Measurements from ENCODE around the gene PRCD.
"Not testable (repeated sequence)": the region's sequence is repeated elsewhere in the genome, so short reads cannot be mapped to it uniquely, and the experiment has no call there.

Gene PRCD

DNA sequence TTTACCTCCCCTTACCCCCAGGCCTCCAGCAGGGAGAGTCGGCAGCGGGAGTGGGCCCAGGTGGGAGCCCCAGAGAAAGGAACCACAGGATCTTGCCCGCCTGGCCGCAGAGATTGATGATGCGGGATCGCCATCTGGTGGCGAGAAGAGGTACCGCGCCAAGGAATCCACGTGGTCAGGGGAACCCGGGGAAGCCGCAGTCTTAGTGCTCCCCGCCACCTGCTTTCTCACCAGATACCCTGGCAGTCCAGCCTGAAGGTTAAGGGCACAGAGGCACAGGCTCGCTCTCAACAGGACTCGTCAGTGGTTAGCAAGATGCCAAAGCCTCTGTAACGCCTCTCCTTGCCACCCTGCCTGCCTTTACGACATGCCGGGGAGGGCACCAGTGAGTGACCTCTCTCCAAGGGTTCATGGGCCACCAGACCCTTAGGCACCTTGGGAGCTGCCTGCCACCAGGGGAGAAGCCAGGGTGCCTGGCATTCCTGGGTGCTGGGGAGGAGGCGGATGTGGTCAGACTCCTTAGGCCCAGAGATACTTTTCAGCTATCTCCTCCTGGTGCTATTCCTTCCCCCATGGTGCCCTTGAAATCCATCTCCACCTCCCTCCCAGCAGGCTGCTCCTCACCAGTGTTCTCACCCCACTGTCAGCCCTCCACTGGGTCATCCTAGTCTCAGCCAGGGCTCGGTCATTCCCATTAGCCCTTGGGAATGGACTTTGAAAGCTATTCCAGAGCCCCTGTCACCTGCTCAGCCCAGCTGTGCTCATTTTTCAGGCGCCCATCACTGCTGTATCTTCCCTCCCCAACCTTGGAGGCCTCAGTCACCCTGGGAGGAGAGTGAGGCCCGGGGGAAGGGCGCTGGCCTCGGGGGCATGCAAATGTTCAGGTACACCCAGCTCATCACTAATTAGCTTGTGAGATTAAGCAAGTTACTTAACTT is 33.2 kb upstream of the PRCD start:
- peak; percentile 66 for DNase-seq

DNA sequence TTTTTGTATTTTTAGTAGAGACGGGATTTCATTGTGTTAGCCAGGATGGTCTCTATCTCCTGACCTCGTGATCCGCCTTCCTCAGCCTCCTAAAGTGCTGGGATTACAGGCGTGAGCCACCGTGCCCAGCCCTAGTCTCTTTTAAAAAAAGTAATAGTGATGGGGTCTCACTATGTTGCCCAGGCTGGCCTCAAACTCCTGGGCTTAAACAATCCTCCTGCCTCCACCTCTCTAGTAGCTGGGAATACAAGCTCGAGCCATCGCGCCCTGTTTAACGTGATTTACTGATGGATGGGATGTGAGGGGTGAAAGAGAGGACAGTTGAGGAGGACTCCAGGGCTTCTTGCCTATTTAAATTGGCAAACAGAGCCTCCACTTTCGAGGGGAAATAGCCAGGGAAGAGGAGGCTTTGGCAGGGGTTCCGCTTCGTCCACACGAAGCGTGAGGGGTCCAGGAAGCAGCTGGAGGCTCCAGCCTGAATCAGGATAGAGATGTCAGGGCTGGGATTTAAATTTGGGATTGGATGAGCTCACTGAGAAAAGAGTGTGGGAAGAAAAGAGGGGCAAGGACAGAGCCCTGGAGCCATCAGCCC is 31.3 kb upstream of the PRCD start:
- not testable (repeated sequence) for DNase-seq

GRCh38 chr17:76510831-76511244 is 29.0 kb upstream of the PRCD start:
- DNase-seq = no peak

DNA sequence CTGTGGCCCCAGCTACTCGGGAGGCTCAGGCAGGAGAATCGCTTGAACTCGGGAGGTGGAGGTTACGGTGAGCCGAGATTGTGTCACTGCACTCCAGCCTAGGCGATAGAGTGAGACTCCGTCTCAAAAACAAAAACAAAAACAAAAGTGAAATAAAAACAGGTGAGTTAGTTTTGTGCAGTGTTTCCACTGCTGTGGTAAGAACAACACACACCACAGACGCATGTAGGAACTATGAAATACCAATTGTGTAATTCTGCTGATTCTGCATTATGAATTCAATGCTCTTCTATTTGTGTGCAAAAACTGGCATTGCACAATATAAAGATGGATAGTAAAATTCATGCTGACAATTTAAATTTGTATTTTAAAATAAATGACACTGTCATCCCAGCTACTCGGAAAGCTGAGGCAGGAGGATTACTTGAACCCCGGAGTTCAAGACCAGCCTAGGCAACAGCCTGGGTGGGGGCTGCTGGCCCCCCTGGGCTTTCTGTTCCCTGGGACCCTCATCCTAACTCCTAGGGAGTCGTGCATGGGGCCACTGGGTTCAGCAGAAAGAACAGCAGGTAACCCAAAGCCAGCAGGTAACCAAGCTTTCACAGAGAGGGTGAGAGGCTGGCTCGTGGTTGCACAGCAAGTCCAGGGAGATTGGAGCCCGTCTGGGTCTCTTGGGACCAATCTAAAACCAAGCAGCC is 28.0 kb upstream of the PRCD start:
- DNase-seq = no peak

- DNase-seq = no peak
These were observed 27.2 kb upstream of the PRCD start for GRCh38 chr17:76512366-76513305.

DNA sequence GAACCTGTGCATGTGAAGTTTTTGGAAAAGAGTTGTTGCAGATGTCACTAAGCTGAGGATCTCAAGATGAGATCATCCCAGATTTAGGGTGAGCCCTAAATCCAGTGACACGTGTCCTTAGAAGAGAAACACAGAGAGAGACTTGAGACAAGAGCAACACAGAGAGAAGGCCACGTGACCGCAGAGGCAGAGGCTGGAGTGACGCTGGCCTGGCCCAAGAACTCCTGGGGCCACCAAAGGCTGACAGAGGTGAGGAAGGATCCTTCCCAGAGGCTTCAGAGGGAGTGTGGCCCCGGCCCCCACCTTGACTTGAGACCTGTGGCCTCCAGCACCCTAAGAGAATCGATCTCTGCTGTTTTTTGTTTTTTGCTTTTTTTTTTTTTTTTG is 26.5 kb upstream of the PRCD start:
- no peak for DNase-seq

DNA sequence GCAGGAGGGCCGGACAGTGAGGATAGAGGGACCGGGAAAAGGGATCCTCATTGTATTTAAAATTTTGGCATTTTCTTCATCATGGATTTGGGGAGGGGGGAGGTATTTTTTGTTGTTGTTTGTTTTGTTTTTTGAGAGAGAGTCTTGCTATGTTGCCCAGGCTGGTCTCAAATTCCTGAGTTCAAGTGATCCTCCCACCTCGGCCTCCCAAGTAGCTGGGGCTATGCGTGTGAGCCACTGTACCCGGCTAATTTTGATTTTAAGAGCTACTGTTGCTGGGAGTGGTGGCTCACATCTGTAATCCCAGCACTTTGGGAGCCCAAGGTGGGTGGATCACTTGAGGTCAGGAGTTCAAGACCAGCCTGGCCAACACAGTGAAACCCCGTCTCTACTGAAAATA is 25.5 kb upstream of the PRCD start:
- not testable (repeated sequence) for DNase-seq

DNA sequence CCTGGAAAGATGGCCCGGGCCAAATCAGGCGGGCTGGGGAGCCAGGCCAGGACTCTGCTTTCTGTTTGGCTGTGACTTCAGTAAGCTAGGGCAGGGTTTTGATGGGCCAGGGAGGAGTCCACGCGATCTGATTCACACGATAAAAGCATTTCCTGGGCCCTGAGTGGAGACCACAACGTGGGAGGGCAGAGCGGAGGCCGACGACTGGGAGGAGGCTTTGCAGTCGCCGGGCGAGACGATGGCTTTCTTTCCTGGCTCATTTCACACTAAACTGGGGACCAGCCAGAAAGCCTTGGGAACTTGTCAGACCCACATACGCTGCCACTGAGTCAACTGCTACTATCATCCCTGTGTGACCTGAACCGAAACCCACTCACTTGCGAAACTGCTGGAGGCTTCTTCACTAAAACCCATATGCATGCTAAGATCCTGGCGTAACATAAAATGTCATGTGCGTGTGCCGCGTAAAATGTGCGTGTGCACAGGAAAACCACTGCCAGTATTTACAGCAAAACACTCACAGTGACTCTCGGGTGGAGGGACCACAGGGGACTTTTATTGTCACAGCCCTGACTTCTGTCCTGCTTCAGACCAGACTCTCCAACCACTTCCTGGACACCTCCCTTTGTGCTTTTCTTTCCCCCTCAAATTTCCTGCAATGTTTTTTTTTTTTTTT is 24.4 kb upstream of the PRCD start:
- DNase-seq = no peak

DNA sequence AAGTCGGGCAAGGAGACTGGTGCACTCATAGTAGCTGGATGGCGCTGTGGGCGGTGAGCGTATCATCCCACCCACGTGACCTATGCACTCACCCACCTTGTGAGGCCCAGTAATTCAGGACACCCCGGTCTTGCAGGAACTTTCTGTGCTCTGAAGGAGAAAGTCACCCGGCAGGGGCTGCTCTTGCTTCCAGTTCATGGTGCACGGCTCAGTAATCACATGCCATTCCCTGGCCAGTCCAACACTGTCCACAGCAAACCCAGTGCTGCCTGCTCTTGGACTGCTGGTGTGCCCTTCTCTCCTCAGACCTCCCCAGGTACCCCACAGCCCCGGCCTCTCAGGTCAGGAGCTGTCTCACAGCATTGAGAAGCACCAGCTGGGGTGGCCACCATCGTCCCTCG is 22.2 kb upstream of the PRCD start:
- DNase-seq = no peak

GRCh38 chr17:76519048-76519966 is 20.5 kb upstream of the PRCD start:
- no peak for DNase-seq

DNA sequence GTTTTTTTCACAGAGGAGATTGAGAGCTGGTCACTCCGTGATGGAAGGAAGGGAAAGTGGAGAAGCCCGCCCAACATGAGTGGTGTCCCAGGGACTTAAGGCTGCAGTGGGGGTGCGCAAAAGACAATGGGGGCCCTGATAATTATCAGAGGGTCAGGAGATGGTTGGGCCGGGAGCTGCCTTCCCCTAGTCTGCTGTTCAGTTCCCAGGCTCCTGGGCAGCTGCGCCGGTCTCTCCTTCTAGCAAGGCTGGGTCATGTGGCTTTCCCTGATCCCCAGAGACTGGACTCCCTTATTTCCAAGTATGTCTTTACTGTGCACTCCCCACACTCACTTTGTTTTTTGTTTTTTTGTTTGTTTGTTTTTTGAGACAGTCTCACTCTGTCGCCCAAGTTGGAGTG is 18.6 kb upstream of the PRCD start:
- no peak for DNase-seq

DNA sequence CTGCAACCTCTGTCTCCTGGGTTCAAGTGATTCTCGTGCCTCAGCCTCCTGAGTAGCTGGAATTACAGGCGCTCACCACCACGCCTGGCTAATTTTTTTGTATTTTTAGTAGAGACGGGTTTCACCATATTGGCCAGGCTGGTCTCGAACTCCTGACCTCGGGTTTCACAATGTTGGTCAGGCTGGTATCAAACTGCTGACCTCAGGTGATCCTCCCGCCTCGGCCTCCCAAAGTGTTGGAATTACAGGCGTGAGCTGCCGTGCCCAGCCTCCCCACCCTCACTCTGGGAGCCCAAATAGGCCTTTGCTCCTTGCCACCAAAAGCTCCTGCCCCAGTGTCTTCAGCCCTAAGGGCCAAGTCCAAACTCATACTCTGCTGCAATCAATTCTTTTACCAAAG is 18.2 kb upstream of the PRCD start:
- DNase-seq = not testable (repeated sequence)

DNA sequence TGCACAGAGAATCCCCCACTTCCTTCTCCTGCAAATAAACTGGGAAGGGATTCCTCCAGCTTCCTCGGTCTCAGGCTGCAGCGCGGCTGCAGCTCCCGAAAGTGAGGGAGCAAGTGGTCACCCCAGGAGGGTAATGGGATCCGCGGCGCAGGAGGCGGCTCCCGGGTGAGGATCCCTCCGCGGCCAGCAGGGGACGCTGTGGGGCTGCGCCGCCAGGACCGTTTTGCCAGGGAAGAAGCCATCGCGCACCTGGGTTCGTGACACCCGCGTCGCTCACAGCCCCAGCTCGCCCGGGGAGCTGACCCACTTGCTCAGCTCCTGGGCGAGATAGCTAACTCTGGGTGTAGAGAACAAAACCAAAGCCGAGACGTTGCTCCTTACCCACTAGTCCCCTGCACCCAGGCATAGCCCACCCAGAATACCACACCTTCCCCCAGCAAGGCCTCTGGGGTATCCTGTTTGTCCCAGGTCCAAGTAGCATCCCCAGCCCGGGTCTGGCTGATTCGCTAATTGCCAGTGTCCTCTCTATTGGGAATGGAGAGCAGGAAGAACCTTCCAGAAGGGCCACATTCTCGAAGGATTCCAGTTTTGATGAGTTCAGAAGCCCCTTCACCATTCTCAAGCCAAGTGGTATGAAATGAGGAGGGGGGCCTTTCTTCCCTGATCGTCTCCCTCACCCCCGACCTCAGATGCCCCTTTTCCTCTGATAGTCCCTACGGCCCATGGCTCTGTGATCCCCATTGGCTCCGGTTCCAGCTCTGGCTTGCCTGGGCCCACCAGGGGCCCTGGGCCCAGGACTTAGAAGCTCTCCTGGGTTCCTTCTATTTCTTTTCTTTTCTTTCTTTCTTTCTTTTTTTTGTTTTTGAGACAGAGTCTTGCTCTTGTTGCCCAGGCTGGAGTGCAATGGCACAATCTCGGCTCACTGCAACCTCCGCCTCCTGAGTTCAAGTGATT is 16.5 kb upstream of the PRCD start:
- DNase-seq = peak; percentile 58

- DNase-seq = no peak
These were observed 15.0 kb upstream of the PRCD start for GRCh38 chr17:76524598-76525512.

DNA sequence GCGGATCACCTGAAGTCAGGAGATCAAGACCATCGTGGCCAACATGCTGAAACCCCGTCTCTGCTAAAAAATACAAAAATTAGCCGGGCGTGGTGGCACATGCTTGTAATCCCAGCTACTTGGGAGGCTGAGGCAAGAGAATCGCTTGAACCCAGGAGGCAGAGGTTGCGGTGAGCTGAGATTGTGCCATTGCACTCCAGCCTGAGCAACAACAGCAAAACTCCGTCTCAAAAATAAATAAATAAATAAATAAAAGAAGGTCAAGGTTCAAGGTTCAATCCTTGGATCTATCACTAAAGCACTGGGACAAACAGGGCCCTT is 14.4 kb upstream of the PRCD start:
- DNase-seq = not testable (repeated sequence)

DNA sequence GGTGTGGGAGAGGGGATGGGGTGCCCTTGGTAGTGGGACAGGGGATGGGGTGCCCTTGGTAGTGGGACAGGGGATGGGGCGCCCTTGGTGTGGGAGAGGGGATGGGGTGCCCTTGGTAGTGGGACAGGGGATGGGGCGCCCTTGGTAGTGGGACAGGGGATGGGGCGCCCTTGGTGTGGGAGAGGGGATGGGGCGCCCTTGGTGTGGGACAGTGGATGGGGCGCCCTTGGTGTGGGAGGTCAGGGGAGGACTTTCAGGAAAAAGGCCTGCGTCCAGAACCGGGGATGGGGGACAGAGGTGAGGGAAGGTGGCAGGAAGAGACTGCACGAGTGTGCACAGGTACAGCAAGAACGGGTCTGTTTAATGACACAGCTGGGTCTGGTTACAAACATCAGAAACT is 12.8 kb upstream of the PRCD start:
- not testable (repeated sequence) for DNase-seq

DNA sequence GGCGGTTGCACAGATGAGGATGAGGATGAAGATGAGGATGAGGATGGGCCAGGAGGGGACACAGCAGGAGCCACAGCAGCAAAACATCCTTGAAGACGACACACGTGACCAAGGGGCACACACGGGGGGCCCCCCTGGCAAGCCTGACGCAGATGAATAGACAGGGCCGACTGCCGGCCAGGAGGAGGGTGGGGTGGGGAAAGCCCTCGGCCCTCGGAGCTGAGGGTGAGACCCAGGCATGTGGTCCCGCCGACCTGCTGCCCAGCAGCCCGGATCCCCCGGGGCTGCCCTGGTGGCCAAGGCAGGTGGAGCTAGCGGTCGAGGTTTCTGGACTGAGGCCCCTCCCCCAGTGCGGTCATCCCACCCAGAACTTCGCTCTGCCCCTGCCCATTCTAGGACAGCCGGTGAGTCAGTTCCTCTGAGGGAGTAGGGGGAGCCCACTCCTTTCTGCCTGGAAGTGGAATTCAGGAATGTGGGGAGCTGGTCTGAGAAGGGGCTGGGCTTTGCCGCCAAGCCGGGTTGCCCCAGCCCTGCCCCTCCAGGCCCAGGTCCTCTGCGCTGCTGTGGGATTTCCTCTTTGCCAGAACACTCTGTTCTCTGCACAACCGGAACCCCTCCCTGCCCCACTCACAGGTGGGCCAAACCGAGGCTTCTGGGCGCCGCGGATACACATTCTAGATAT is 12.3 kb upstream of the PRCD start:
- DNase-seq = no peak

- no peak for DNase-seq
These were observed 11.7 kb upstream of the PRCD start for GRCh38 chr17:76528156-76528527.
